Activated CD4-positive, alpha-beta T cell treated with anti-CD3 and anti-CD28 coated beads for 24 hours (primary cell): ENCODE results near the gene LETMD1.

Source experiments
- DNase-seq, 2 donors: peaks; one replicate each; pipeline ENCODE4 v3.0.0-alpha.2; 2020; ENCODE audit warnings: low read depth in 2 of 2

LETMD1 gene

GRCh38 chr12:51025836-51026638 lies 22.1 kb upstream of the LETMD1 start, which contains the start of gene SLC11A2:
SLC11A2 (minus strand) TSS chr12:51026384; CDS start chr12:51010728, 15,656 bp downstream.
- DNase-seq = peak; percentile 83 to 91

DNA sequence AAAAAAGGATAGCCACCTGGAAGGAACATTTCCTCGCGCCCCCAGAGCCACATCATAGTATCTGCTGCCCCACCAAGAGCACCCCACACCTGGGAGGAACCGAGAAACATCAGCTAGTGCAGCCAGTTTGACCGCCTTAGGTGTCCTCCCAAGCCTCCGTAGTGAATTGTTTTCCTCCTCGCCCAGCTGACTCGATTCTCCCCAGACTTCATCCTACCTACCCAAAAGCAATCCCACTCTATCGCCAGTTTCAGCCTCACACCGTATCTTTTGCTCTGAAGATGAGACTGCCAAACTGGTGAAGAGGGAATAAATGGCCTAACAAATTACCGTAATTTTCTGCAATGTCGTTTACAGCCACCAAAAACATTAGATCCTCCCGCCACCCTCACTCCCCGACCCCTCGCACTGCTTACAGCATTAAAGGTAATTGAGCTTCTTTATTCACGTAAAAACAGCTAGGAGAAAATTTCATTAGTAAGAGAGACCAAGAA lies 20.7 kb upstream of the LETMD1 start:
- DNase-seq = no peak

- no peak for DNase-seq
These were observed 19.9 kb upstream of the LETMD1 start for GRCh38 chr12:51028126-51028812.

DNA sequence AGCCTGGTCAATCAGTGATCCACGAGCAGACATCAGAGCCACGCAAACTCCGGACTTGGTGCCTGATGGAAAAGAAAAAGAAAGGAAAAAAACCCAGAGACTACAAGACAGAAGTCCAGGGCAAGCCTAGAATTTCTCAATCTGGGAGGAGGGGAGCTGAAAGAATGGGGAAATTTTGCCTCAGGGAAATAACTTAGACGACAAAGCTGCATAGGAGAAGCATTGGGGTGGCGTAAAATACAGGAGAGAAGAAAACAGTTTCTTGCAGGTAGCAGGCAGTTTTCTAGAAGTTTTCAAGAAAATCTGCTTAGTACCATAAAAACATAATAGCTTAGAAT lies 19.3 kb upstream of the LETMD1 start:
- DNase-seq = no peak

DNA sequence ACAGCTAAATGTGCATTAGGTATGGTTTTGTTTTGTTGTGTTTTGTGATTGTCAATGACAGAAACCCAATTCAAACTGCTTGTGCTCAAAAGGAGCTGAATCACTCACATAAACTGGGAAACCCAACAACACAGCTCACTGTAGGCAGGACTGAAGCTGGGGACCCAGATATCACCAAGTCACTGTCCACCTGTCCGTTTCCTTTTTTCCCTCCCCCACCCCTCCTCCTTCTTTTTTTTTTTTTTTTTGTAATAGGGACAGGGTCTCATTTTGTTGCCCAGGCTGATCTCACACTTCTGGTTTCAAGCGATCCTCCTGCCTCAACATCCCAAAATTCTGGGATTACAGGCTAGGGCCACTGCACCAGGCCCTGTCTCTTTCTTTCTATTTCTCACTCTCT lies 15.1 kb upstream of the LETMD1 start:
- no peak for DNase-seq

- no peak for DNase-seq
These were observed 14.6 kb upstream of the LETMD1 start for GRCh38 chr12:51033457-51034089.

GRCh38 chr12:51036279-51036678 lies 11.8 kb upstream of the LETMD1 start:
- no peak for DNase-seq

GRCh38 chr12:51048661-51049251 lies 629 bp downstream of the LETMD1 start:
- no peak for DNase-seq

GRCh38 chr12:51049525-51049924 lies 1.4 kb downstream of the LETMD1 start:
- DNase-seq = no peak

DNA sequence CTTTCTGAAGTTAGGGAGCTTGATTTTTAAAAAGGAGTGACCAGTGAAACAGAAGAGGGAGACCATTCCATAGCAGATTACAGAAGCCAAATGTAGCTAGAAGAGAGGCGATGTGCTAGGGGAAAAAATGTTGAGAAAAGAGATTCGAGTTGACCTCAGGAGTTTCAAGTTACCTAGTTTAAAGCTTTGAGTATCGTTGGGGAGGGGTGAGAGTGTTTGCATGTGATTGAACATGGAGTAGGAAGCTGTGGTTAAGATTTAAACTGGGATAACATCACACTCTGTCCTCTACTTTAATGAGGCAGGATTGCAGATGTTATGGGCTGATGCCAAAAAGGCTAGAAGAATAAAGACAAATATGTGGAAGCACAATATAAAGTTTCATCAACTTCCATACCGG lies 3.7 kb downstream of the LETMD1 start:
- no peak for DNase-seq

DNA sequence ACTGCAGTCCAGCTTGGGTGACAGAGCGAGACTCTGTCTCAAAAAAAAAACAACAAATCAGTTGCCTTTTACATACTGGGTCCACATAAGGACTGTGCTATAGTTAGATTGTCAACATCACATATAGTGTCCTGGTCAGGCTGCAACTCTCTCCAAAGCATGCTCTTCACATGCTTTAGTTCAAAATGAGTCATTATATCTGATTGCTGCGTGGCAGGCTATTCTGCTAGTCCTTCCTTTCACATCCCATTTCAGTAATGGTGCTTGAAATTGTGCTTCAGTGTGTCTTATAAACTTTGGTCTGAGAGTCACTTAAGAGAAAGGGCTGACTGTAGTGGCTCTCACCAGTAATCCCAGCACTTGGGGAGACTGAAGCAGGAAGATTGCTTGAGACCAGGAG lies 6.9 kb downstream of the LETMD1 start:
- no peak for DNase-seq

DNA sequence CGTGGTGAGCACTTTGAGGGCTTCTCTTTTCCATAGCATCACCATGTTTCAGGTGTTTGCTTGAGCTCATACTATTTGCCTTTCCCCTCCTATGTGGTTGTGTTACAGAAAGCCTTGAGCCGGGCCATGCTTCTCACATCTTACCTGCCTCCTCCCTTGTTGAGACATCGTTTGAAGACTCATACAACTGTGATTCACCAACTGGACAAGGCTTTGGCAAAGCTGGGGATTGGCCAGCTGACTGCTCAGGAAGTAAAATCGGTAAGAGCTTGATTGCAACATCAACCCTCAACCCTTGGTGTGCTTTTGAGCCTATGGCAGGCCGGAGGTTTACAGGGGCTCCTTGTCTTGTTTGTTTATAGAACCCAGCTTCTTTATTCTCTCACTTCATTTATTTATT lies 8.1 kb downstream of the LETMD1 start:
- no peak for DNase-seq

- DNase-seq = no peak
These were observed 11.0 kb downstream of the LETMD1 start for GRCh38 chr12:51059086-51059485.

GRCh38 chr12:51062631-51063397 lies 14.7 kb downstream of the LETMD1 start:
- no peak for DNase-seq

GRCh38 chr12:51065530-51065929 lies 17.4 kb downstream of the LETMD1 start:
- no peak for DNase-seq

DNA sequence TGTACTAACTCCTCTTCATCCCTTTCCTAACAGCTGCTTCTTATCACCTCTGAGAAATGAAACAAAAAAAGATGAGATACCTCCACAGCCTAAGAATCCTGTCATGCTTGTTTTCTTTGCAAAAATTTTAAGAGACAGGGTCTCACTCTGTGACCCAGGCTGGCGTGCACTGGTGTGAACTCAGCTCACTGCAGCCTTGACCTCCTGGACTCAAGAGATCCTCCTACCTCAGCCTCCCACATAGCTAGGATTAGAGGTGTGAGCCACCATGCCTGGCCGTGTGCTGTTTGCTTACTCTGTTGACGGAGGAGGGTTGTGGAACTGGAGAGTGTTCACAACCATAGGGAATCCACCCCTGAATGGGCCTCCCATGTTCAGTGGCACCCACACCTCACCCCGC lies 19.1 kb downstream of the LETMD1 start:
- DNase-seq = no peak

- DNase-seq = no peak
These were observed 19.6 kb downstream of the LETMD1 start for GRCh38 chr12:51067771-51068170.

- no peak for DNase-seq
These were observed 21.9 kb downstream of the LETMD1 start for GRCh38 chr12:51070004-51070403.

DNA sequence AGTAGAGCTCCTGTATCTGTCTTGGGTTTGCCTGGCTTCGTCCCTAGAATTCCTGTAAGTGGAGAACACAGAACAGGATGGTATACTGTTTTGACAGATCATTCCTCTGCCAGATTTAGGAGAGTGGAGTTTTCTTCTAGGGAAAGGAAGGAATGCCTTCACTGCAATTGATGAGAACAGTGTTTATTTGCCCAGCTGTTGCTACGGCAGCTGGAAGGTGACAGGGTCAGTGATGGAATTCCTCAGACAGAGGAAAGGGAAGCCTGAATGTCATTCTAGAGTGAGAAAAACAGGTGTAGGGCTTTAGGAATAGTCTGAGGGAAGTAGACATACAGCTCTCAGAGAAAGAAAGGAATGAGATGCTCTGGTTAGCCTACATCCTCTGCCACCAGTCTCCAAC lies 23.5 kb downstream of the LETMD1 start:
- DNase-seq = no peak

GRCh38 chr12:51075390-51075789 lies 27.3 kb downstream of the LETMD1 start:
- DNase-seq = no peak

- peak in 1 of 2 donors; percentile 6 for DNase-seq
These were observed 28.3 kb downstream of the LETMD1 start for GRCh38 chr12:51076236-51076930.
